PC-9 (cell line): Measurements from ENCODE around the gene LLCFC1. TPM values are rescaled to one million over a fixed set of nuclear protein-coding genes. Genes with fewer than 3 reads are reported as not detected.

Source experiments
- BruUV-seq: library from RNA; stranded (reverse); fragments of 400-500 nt; replicated peaks from 2 replicates; lab custom pipeline; 2021; lab: Mats Ljungman, UMichigan
- CTCF ChIA-PET: fragments of 300-600 bp; sonication (Branson Sonifier 250); formaldehyde crosslinking; loops from one replicate; lab custom pipeline; 2022; ENCODE audit warnings: antibody characterized with exemption; lab: Charles Lee
- POLR2A ChIA-PET: fragments of 300-600 bp; sonication (Branson Sonifier 250); formaldehyde crosslinking; loops from one replicate; lab custom pipeline; 2022; ENCODE audit warnings: antibody characterized with exemption; ENCODE audit not compliant: unreplicated experiment; lab: Charles Lee
- DNase-seq, 2 experiments: peaks; one replicate each; pipeline versions ENCODE4 v3.0.0 to v3.0.0-alpha.2; 2015 to 2022; ENCODE audit warnings: mixed read lengths in 1 of 2
- H2AFZ ChIP-seq: fragments of 200-600 bp; sonication (generic); 2 replicates; pipeline ENCODE4 v1.8.1; 2017; ENCODE audit warnings: antibody characterized with exemption
- H3F3A ChIP-seq: fragments of 200-600 bp; sonication (generic); 2 replicates; pipeline ENCODE4 v1.8.1; 2017; ENCODE audit warnings: antibody characterized with exemption, mild to moderate bottlenecking, low read depth; ENCODE audit not compliant: insufficient read depth
- H3K27ac ChIP-seq: fragments of 200-600 bp; sonication (generic); 2 replicates; pipeline ENCODE4 v1.6.1; 2016; ENCODE audit warnings: mixed run types
- H3K27me3 ChIP-seq: fragments of 200-600 bp; sonication (generic); 2 replicates; pipeline ENCODE4 v1.6.1; 2016; ENCODE audit warnings: low read depth, mixed run types; ENCODE audit not compliant: insufficient read depth
- H3K36me3 ChIP-seq: fragments of 200-600 bp; sonication (generic); 2 replicates; pipeline ENCODE4 v1.6.1; 2016; ENCODE audit warnings: low read depth, mixed run types
- H3K4me1 ChIP-seq: fragments of 200-600 bp; sonication (generic); replicated peaks from 2 replicates; pipeline ENCODE4 v1.6.1; 2016; ENCODE audit warnings: mixed run types; ENCODE audit not compliant: insufficient read depth
- H3K4me2 ChIP-seq: fragments of 200-600 bp; sonication (generic); 2 replicates; pipeline ENCODE4 v1.6.1; 2017; ENCODE audit warnings: mixed run types
- H3K4me3 ChIP-seq: fragments of 200-600 bp; sonication (generic); 2 replicates; pipeline ENCODE4 v1.6.1; 2016; ENCODE audit warnings: mixed run types
- H3K79me2 ChIP-seq: fragments of 200-600 bp; sonication (generic); 2 replicates; pipeline ENCODE4 v1.6.1; 2017; ENCODE audit warnings: low read depth, mixed run types
- H3K9me2 ChIP-seq: fragments of 200-600 bp; sonication (generic); 2 replicates; pipeline ENCODE4 v1.8.1; 2017; ENCODE audit warnings: mild to moderate bottlenecking; ENCODE audit not compliant: insufficient read depth
- H3K9me3 ChIP-seq: fragments of 200-600 bp; sonication (generic); 2 replicates; pipeline ENCODE4 v1.8.1; 2016; ENCODE audit warnings: low read depth; ENCODE audit not compliant: insufficient read depth
- H4K20me1 ChIP-seq: fragments of 200-600 bp; sonication (generic); 2 replicates; pipeline ENCODE4 v1.8.1; 2017; ENCODE audit not compliant: insufficient read depth
- CTCF ChIP-seq: fragments of 200-600 bp; sonication (generic); conservative IDR thresholded peaks from 2 replicates; pipeline ENCODE4 v1.6.1; 2017; ENCODE audit warnings: mixed run types, antibody characterized with exemption, mild to moderate bottlenecking, moderate library complexity
- EZH2 ChIP-seq: fragments of 200-600 bp; sonication (generic); IDR thresholded peaks from 2 replicates; pipeline ENCODE4 v1.8.0; 2017; ENCODE audit warnings: antibody characterized with exemption, low read depth
- intact Hi-C: fragments of 100-400 bp; cut with micrococcal nuclease; formaldehyde crosslinking; loops from one replicate; pipeline ENCODE4 v1.10.0; 2022; ENCODE audit not compliant: unreplicated experiment
- total RNA-seq: library from RNA; stranded (reverse); gene quantifications from 2 replicates; pipeline ENCODE4 v1.2.3, GENCODE V29; 2021

The LLCFC1 gene
- total RNA-seq, 1 experiment from 2014 or later, result not detected

- no peaks in the 10 kb centered on the region for H3K79me2 ChIP-seq
- DNase-seq, result no peak
- no peaks in the 10 kb centered on the region for H3K9me2 ChIP-seq
- H4K20me1 ChIP-seq, result no peaks in the 10 kb centered on the region
- H2AFZ ChIP-seq, result no peak overlapping the region
- H3K27ac ChIP-seq, result no peak overlapping the region
- BruUV-seq, result no TSS peak
- no peaks in the 10 kb centered on the region for H3K36me3 ChIP-seq
- H3K4me1 ChIP-seq, result peaks cover 17% of the 10 kb centered on the region
- CTCF ChIA-PET, result no interaction called here
- peaks cover 14% of the 10 kb centered on the region; the same call in 1 of the 2 replicates for H3F3A ChIP-seq
- TF ChIP-seq EZH2 (no peak), CTCF (no peak)
- H3K4me3 ChIP-seq, result no peak overlapping the region
- intact Hi-C loops, result no loop called here
- H3K27me3 ChIP-seq, result no peaks in the 10 kb centered on the region
- H3K9me3 ChIP-seq, result peaks cover 30% of the 10 kb centered on the region
- no peak overlapping the region for H3K4me2 ChIP-seq
- POLR2A ChIA-PET, result no interaction called here
These were observed 32.6 kb upstream of the LLCFC1 start for GRCh38 chr7:142906643-142907042.

GRCh38 chr7:142908290-142908689 lies 31.0 kb upstream of the LLCFC1 start:
- H2AFZ ChIP-seq, result no peak overlapping the region
- no peak overlapping the region for H3K4me3 ChIP-seq
- POLR2A ChIA-PET, result no interaction called here
- no peak overlapping the region for H3K4me2 ChIP-seq
- DNase-seq, result no peak
- H3K27ac ChIP-seq, result no peak overlapping the region
- no peaks in the 10 kb centered on the region for H3K27me3 ChIP-seq
- no peaks in the 10 kb centered on the region for H3K36me3 ChIP-seq
- H3K4me1 ChIP-seq, result peaks cover 25% of the 10 kb centered on the region
- peaks cover 14% of the 10 kb centered on the region; the same call in 1 of the 2 replicates for H3F3A ChIP-seq
- intact Hi-C loops, result no loop called here
- TF ChIP-seq EZH2 (no peak), CTCF (no peak)
- peaks cover 30% of the 10 kb centered on the region for H3K9me3 ChIP-seq
- no peaks in the 10 kb centered on the region for H3K79me2 ChIP-seq
- no peaks in the 10 kb centered on the region for H4K20me1 ChIP-seq
- no TSS peak for BruUV-seq
- CTCF ChIA-PET, result no interaction called here
- no peaks in the 10 kb centered on the region for H3K9me2 ChIP-seq

- peaks cover 26% of the 10 kb centered on the region for H3K9me3 ChIP-seq
- H3K36me3 ChIP-seq, result no peaks in the 10 kb centered on the region
- peak overlapping the region; percentile 55 for H3K27ac ChIP-seq
- no peaks in the 10 kb centered on the region for H4K20me1 ChIP-seq
- H3F3A ChIP-seq, result peaks cover 14% of the 10 kb centered on the region; the same call in 1 of the 2 replicates
- H3K9me2 ChIP-seq, result no peaks in the 10 kb centered on the region
- no peak for TF ChIP-seq EZH2
- peak; percentile 53; the same call in 1 of the 2 replicates for TF ChIP-seq CTCF
- peaks cover 34% of the 10 kb centered on the region for H3K4me1 ChIP-seq
- no peak overlapping the region for H3K4me3 ChIP-seq
- ChIA-PET CTCF (interaction anchor here (0.5 to 1.7 kb wide), 8 partner anchors 10 to 93 kb away, joined by 3 to 7 read pairs (median 4); no protein-coding TSS in a partner anchor), POLR2A (no interaction called here)
- intact Hi-C loops, result no loop called here
- DNase-seq, result no peak
- no TSS peak for BruUV-seq
- H2AFZ ChIP-seq, result no peak overlapping the region
- no peaks in the 10 kb centered on the region for H3K79me2 ChIP-seq
- H3K27me3 ChIP-seq, result no peaks in the 10 kb centered on the region
- H3K4me2 ChIP-seq, result peak overlapping the region; percentile 21
These were observed 30.1 kb upstream of the LLCFC1 start for GRCh38 chr7:142908921-142909890.
